HG02938 (cell line): ENCODE results near the gene SRBD1.

Source experiments
- ATAC-seq: cut with Tn5 transposase; IDR thresholded peaks from one replicate; pipeline ENCODE4 v1.9.1; 2021; ENCODE audit warnings: mild to moderate bottlenecking, moderate library complexity; ENCODE audit not compliant: unreplicated experiment

The SRBD1 gene

DNA sequence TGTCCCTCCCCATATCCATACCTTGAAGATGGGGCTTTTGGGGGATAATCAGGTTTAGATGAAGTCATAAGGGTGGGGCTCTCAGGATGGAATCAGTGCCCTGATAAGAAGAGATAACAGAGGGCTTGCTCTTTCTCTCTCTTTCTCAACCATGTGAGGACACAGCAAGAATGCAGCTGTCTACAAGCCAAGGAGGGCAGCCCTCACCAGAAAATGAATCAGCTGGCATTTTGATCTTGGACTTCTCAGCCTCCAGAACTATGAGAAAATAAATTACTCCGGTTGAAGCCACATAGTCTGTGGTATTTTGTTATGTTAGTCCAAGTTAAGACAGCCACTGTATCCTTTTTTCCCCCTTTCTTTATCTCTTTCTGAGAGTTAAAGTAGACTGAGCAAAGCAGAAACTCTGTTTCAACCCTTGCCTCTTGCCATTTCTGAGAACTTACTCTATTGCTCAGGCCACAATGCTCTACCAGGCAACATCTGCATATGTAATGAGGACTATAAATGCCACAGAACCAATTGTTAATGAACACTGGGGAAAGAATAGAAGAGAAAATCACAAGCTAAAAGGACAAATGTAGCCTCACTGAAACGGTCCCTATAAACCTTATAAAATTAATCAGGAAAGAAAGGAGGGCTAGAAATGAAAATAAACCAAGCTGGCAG, 56.9 kb downstream of the SRBD1 start:
- ATAC-seq, result no peak

- ATAC-seq, result no peak
Observed at GRCh38 chr2:45551862-45552261, 59.2 kb downstream of the SRBD1 start.

GRCh38 chr2:45545943-45546342, 65.1 kb downstream of the SRBD1 start:
- no peak for ATAC-seq

GRCh38 chr2:45543257-45543656, 67.8 kb downstream of the SRBD1 start:
- no peak for ATAC-seq

GRCh38 chr2:45542013-45542412, 69.1 kb downstream of the SRBD1 start:
- ATAC-seq, result no peak

DNA sequence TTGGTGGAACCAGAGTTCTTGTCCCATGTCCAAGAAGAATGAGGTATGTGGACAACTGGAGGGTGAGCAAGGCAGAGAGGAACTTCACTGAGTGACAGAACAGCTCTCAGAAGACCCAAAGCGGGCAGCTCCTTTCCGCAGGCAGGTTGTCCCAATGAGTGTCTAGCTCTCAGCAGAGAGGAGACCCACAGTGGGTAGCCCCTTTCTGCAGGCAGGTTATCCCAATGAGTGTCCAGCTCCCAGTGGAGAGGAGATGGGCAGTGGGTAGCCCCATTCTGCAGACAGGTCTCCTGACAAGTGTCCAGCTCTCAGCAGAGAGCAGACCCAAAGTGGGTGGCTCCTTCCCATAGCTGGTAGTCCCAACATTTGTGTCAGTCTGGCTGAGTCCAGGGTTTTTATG, 69.6 kb downstream of the SRBD1 start:
- no peak for ATAC-seq

DNA sequence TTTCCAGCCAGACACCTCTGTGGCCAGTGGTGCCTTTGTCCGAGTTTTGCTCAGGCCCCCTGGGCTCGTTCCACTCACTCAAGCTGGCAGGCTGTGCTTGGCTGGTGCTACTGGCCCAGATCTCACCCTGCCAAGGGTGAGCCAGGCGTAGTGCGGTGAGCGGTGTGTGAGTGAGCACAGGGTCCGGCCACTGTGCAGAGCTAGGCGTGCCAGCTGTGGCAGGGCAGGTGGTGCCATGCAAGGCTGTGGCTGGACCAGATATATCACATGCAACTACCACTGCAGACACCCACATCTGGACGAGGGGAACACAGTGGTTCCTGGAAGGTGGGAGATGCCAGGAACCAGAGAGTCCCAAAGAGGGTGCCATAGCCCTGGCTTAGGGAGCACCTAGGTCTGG, 70.1 kb downstream of the SRBD1 start:
- no peak for ATAC-seq

DNA sequence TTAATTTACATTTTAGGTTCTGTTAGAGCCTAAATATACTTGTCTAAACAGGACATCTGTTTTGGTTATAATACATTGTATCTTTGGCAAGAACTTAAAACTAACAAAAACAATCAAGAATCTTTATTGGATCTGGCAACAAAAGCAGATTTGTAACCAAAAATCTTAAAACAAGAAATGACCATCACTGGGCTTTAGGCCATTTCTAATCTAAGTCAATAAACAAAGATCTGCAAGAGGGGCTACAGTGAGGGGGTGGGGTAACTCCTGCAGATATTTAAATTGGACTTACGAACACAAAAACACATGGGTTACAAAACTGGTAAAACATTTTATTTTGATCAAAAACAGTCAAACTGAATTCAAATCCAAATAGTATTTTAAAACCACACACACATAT, 77.3 kb downstream of the SRBD1 start:
- no peak for ATAC-seq

DNA sequence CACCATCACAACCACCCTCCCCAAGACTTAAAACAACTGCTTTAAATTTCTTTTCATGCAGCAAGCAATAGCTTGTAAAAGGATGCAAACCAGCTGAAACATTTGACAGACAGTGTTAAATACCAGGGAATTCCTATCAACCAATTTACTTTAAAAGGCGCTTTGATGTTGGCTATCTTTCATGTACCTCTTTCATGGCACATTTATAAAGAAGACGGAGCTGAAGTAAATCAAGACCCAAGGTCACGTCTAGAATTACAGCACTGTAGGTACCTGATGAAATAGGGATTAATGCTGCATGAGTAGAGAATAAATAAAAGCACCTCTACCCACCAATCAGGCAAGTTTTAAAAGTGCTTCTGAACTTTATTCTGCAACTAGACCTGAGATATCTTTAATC, 78.9 kb downstream of the SRBD1 start:
- ATAC-seq, result no peak

DNA sequence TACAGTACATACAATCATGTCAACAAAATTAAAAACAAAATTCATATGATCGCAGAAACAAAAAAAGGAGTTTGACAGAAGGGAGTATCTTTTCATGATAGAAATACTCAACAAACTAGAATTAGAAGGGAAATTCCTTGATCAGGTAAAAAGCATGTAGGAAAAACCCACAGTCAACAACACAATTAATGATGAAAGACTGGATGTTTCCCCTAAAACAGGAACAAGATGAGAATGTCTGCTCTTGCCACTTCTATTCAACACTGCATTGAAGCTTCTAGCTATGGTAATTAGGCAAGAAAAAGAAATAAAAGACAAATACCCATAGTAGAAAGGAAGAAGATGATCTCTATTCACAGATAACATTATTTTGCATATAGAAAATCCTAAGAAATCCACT, 87.1 kb downstream of the SRBD1 start:
- ATAC-seq, result no peak

GRCh38 chr2:45518546-45518945, 92.5 kb downstream of the SRBD1 start:
- no peak for ATAC-seq

DNA sequence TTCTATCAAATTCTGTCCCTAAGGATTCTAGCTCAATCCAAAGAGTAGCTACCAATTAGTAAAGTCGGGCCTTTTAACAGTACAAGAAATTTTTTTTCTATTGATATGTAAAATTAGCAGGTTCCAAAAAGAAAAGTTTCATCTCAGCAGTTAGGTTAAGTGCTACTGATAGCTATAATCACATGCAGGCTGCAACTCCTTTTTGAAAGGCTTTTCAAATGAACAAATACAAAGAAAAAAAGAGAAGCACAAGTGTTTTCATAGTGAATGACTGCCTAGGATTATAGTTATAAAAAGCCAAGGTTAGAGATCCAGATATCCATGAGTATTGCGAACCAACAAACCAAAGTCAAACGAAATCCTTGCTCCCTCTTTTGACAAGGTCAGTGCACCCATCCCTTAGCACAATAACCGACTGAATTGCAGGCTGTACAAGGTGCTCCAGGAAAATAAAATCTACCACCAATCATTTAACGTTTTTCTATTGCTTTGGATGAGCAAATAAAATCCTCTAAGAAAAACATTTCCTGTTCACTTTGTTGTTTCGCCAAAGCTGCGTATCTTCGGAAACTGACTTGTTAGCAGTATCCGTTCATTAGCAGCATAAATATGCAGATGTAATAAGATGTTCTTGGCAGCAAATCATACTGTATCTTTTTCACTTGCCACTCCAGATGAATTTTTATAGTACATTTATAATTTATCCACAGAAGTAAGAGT, 100.2 kb downstream of the SRBD1 start:
- no peak for ATAC-seq

DNA sequence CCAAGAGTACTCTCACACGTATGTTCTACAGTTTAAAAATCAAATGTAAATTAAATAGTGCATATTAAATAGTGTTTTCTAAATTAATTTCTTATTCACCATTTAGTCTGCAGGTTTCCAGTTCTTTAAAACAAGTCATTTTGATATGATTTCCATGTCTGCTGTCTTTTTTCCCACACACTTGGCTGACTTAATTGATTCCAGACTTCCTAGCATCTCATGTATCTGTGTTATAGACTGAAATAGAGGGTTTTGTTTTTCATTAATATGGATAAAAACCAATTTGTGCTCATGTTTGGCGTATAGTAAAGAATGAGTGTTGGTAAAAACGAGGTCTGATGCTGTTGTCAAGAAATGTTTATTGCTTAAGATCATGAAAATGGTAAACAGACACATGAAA, 104.3 kb downstream of the SRBD1 start:
- no peak for ATAC-seq

- no peak for ATAC-seq
Observed at GRCh38 chr2:45505138-45505537, 105.9 kb downstream of the SRBD1 start.

DNA sequence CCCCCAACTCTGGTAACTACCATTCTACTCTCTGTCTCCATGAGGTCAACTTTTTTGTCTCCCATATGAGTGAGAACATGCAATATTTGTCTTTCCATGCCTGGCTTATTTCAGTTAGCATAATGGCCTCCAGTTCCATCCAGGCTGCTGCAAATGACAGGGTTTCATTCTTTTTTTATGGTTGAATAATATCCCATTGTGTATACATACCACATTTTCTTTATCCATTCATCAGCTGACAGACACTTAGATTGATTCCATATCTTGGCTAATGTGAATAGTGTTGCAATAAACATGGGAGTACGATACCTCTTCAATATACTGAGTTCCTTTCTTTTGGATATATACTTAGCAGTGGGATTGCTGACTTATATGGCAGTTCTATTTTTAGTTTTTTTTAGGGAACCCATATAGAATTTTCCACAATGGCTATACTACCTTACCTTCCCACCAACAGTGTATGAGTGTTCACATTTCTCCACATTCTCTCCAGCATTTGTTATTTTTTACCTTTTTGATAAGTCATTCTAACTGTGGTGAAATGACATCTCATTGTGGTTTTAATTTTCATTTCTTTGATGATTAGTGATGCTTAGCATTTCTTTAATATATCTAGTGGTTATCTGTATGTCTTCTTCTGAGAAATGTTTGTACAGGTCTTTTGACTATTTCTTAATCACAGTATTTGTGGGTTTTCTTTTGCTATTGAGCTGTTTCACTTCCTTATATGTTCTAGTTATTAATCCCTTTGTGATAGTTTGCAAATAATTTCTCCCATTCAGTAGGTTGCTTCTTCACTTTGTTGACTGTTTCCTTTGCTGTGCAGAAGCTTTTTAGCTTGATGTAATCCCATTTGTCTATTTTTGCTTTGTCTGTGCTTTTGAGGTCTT, 112.2 kb downstream of the SRBD1 start:
- ATAC-seq, result no peak

DNA sequence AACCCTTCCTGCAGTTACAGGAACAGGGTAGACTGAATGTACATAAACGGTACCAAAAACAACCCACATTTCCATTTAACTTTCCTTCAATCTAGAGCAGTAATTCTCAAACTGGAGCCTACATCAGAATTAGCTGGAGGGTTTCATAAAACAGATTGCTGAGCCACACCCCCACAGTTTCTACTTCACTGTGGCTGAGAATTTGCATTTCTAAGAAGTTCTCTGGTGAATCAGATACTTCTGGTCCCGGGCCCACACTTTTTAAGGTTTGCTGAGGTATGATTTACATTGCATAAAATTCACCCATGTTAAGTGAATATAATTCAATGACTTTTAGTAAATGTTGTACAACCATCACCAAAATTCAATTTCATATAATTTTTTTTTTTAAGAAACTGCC, 113.7 kb downstream of the SRBD1 start:
- ATAC-seq, result peak; percentile 70

GRCh38 chr2:45496869-45497268, 114.2 kb downstream of the SRBD1 start:
- no peak for ATAC-seq

GRCh38 chr2:45494978-45495293, 116.1 kb downstream of the SRBD1 start:
- ATAC-seq, result no peak

- no peak for ATAC-seq
Observed at GRCh38 chr2:45494275-45494977, 116.6 kb downstream of the SRBD1 start.

GRCh38 chr2:45484965-45485364, 126.1 kb downstream of the SRBD1 start:
- no peak for ATAC-seq

GRCh38 chr2:45483997-45484396, 127.1 kb downstream of the SRBD1 start:
- no peak for ATAC-seq
